B cell (primary cell): Measurements from ENCODE around the gene SLIT3. TPM values are rescaled to one million over a fixed set of nuclear protein-coding genes. Genes with fewer than 3 reads are reported as not detected.

Experiments used
- ATAC-seq: fragments of 200-7000 bp; cut with Tn5 transposase; one replicate; pipeline ENCODE4 v1.10.0; 2021; ENCODE audit warnings: low read depth, mild to moderate bottlenecking, moderate number of reproducible peaks, moderate library complexity
- CTCF ChIA-PET: fragments of 350-600 bp; sonication (Branson Sonifier 250); formaldehyde crosslinking; loops from one replicate; lab custom pipeline; 2021; ENCODE audit warnings: antibody characterized with exemption, inconsistent platforms; lab: Charles Lee
- POLR2A ChIA-PET: fragments of 350-600 bp; sonication (Branson Sonifier 250); formaldehyde crosslinking; loops from one replicate; lab custom pipeline; 2021; ENCODE audit warnings: antibody characterized with exemption; lab: Charles Lee
- DNase-seq: peaks from one replicate; pipeline ENCODE4 v3.0.0; 2013
- H2AFZ ChIP-seq: 2 replicates; pipeline ENCODE4 v1.6.1; 2012; ENCODE audit warnings: mild to moderate bottlenecking, low read depth, low read length; ENCODE audit not compliant: insufficient read depth, poor library complexity, severe bottlenecking
- H3K27ac ChIP-seq, 2 donors: 1 replicate in 1 of 2; 2 replicates in 1 of 2; pipeline ENCODE4 v1.5.1; 2012 to 2013; ENCODE audit warnings: low read length in 2 of 2, mild to moderate bottlenecking in 2 of 2, moderate library complexity in 1 of 2
- H3K27me3 ChIP-seq, 4 experiments: fragments of 200-600 bp in 1 of 4; sonication (generic) in 1 of 4; replicated peaks in 1 of 4; 1 replicate in 2 of 4; 2 replicates in 2 of 4; pipeline versions ENCODE4 v1.6.1 to v1.7.0; 2013 to 2016; ENCODE audit warnings: low read length in 3 of 4, mild to moderate bottlenecking in 2 of 4, mixed read lengths in 1 of 4, moderate library complexity in 1 of 4; ENCODE audit not compliant: insufficient read depth in 4 of 4, control insufficient read depth in 3 of 4; ENCODE audit errors: control extremely low read depth in 1 of 4
- H3K36me3 ChIP-seq, 2 experiments: replicated peaks in 1 of 2; 1 replicate in 1 of 2; 2 replicates in 1 of 2; pipeline versions ENCODE4 v1.6.1 to v1.7.1; 2013; ENCODE audit warnings: low read length in 1 of 2; ENCODE audit not compliant: insufficient read depth in 2 of 2, control insufficient read depth in 1 of 2; ENCODE audit errors: control extremely low read depth in 1 of 2, extremely low read depth in 1 of 2
- H3K4me1 ChIP-seq, 2 donors: fragments of 200-600 bp in 1 of 2; sonication (generic) in 1 of 2; 1 replicate in 1 of 2; 2 replicates in 1 of 2; pipeline versions ENCODE4 v1.5.1 to v1.6.1; 2013 to 2017; ENCODE audit warnings: low read length in 2 of 2; ENCODE audit not compliant: control insufficient read depth in 2 of 2, insufficient read depth in 2 of 2
- H3K4me2 ChIP-seq: replicated peaks from 2 replicates; pipeline ENCODE3; 2012; ENCODE audit warnings: mild to moderate bottlenecking, low read depth, low read length; ENCODE audit not compliant: poor library complexity, severe bottlenecking
- H3K4me3 ChIP-seq, 5 experiments: fragments of 200-600 bp in 1 of 5; sonication (generic) in 1 of 5; 1 replicate in 3 of 5; 2 replicates in 2 of 5; pipeline versions ENCODE4 v1.5.1 to v1.7.0; 2011 to 2016; ENCODE audit warnings: low read length in 4 of 5, mild to moderate bottlenecking in 4 of 5, low read depth in 2 of 5, control low read depth in 1 of 5, moderate library complexity in 1 of 5; ENCODE audit not compliant: insufficient read depth in 1 of 5; ENCODE audit errors: control extremely low read depth in 1 of 5, extremely low read depth in 1 of 5
- H3K79me2 ChIP-seq: fragments of 200-600 bp; sonication (generic); one replicate; pipeline ENCODE4 v1.6.0; 2016; ENCODE audit warnings: low read length; ENCODE audit not compliant: control insufficient read depth, insufficient read depth
- H3K9ac ChIP-seq: fragments of 200-600 bp; sonication (generic); 2 replicates; pipeline ENCODE4 v1.6.1; 2017; ENCODE audit warnings: mild to moderate bottlenecking, low read length, moderate library complexity
- H3K9me3 ChIP-seq, 3 donors: one replicate each; pipeline versions ENCODE4 v1.6.1 to v1.7.1; 2013; ENCODE audit warnings: low read length in 2 of 3; ENCODE audit not compliant: control insufficient read depth in 2 of 3, insufficient read depth in 1 of 3; ENCODE audit errors: control extremely low read depth in 1 of 3
- H4K20me1 ChIP-seq: 2 replicates; pipeline ENCODE4 v1.6.0; 2012; ENCODE audit warnings: mild to moderate bottlenecking, low read length; ENCODE audit not compliant: insufficient read depth, control insufficient read depth, poor library complexity, severe bottlenecking
- H3K27ac Mint-ChIP-seq: one replicate; pipeline ENCODE4 v1.8.0; 2021; ENCODE audit warnings: mixed read lengths
- H3K27me3 Mint-ChIP-seq: one replicate; pipeline ENCODE4 v1.8.0; 2021; ENCODE audit warnings: mixed read lengths
- H3K4me1 Mint-ChIP-seq: one replicate; pipeline ENCODE4 v1.8.0; 2021; ENCODE audit warnings: mixed read lengths
- H3K4me3 Mint-ChIP-seq: one replicate; pipeline ENCODE4 v1.8.0; 2021; ENCODE audit warnings: mixed read lengths
- H3K9me3 Mint-ChIP-seq: one replicate; pipeline ENCODE4 v1.8.0; 2022; ENCODE audit warnings: mixed read lengths; ENCODE audit not compliant: insufficient read depth
- EZH2 ChIP-seq: IDR thresholded peaks from 2 replicates; pipeline ENCODE4 v1.6.1; 2012; ENCODE audit warnings: borderline replicate concordance, low read depth, mild to moderate bottlenecking, moderate library complexity, low read length; ENCODE audit not compliant: insufficient read depth, poor library complexity, severe bottlenecking
- WGBS: methylation state at CpG from one replicate; pipeline ENCODE4 v1.1.5; 2013; ENCODE audit warnings: missing lambda C conversion rate; ENCODE audit not compliant: insufficient coverage; 5-methylcytosine and 5-hydroxymethylcytosine counted together
- intact Hi-C: fragments of 100-400 bp; cut with micrococcal nuclease; formaldehyde crosslinking; loops from one replicate; pipeline ENCODE4 v1.10.0; 2022
- polyA plus RNA-seq: library from polyadenylated mRNA; depleted of rRNA; stranded (reverse); fragments of >200 nt; gene quantifications from 2 replicates; pipeline ENCODE4 v1.2.3, GENCODE V29; 2012
- total RNA-seq, 2 donors: library from RNA; stranded (reverse); fragments of 120-200 nt in 1 of 2; gene quantifications; 1 replicate in 1 of 2; 2 replicates in 1 of 2; pipeline versions ENCODE4 v1.2.3 to v1.2.4, GENCODE V29; 2013 to 2022
- TF ChIP-seq, protein P1 (sequence below): fragments of 200-600 bp; IDR thresholded peaks from one replicate; pipeline ENCODE4 v1.8.0; 2022; ENCODE audit warnings: antibody characterized with exemption, mild to moderate bottlenecking

SLIT3 gene
- total and polyA plus RNA-seq, 2 donors (not counting 1 experiment from before 2014, with no cell fraction given) = not detected

GRCh38 chr5:168659286-168659847 lies 641.6 kb downstream of the SLIT3 start:
- CTCF ChIA-PET = no interaction called here
- H3K27me3 ChIP-seq = peaks cover 0 to 3% (median 0%) of the 10 kb centered on the region in 4 experiments
- H3K27me3 Mint-ChIP-seq = peaks cover 16% of the 10 kb centered on the region
- H3K9ac ChIP-seq = no peak overlapping the region
- no peaks in the 10 kb centered on the region for H3K4me1 Mint-ChIP-seq
- no peak overlapping the region for H3K27ac Mint-ChIP-seq
- intact Hi-C loops = no loop called here
- no peak overlapping the region for H3K4me2 ChIP-seq
- no peak overlapping the region for H3K4me3 Mint-ChIP-seq
- POLR2A ChIA-PET = no interaction called here
- no peak for TF ChIP-seq EZH2
- TF ChIP-seq, protein P1, sequence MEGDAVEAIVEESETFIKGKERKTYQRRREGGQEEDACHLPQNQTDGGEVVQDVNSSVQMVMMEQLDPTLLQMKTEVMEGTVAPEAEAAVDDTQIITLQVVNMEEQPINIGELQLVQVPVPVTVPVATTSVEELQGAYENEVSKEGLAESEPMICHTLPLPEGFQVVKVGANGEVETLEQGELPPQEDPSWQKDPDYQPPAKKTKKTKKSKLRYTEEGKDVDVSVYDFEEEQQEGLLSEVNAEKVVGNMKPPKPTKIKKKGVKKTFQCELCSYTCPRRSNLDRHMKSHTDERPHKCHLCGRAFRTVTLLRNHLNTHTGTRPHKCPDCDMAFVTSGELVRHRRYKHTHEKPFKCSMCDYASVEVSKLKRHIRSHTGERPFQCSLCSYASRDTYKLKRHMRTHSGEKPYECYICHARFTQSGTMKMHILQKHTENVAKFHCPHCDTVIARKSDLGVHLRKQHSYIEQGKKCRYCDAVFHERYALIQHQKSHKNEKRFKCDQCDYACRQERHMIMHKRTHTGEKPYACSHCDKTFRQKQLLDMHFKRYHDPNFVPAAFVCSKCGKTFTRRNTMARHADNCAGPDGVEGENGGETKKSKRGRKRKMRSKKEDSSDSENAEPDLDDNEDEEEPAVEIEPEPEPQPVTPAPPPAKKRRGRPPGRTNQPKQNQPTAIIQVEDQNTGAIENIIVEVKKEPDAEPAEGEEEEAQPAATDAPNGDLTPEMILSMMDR = no peak
- H3K4me3 ChIP-seq = no peak overlapping the region
- DNase-seq (no peak), ATAC-seq (no peak)
- no peak overlapping the region for H2AFZ ChIP-seq
- no peaks in the 10 kb centered on the region for H3K9me3 Mint-ChIP-seq
- H3K36me3 ChIP-seq = no peaks in the 10 kb centered on the region
- H4K20me1 ChIP-seq = no peaks in the 10 kb centered on the region
- H3K79me2 ChIP-seq = no peaks in the 10 kb centered on the region
- no peak overlapping the region for H3K27ac ChIP-seq
- no peaks in the 10 kb centered on the region for H3K9me3 ChIP-seq
- H3K4me1 ChIP-seq = no peaks in the 10 kb centered on the region
- WGBS = 86% methylated on average over 3 of the region's 5 CpGs

DNA sequence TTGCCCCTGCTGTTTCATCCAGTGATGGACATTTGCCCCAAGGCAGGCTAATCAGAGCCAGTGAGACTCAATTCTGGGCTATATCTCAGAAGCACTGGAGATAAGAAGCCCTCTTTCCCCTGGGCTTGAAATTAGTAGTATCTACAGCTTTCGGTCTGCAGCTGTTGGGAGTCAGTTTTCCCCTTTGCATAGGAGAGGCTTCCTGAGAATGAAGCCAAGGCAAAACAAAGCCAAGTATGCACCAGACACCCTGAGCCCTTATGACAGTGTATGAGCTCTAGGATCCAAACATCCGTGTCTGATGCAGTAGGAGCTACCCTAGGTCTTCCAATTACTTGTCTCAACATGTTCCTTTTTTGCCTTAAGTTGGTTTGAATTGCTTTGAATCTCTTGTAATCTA lies 642.5 kb downstream of the SLIT3 start:
- Histone ChIP-seq H3K9me3 (no peaks in the 10 kb centered on the region), H3K27ac (no peak overlapping the region), H3K79me2 (no peaks in the 10 kb centered on the region), H3K4me2 (no peak overlapping the region), H3K27me3 (peaks cover 0 to 3% (median 0%) of the 10 kb centered on the region in 4 experiments), H2AFZ (no peak overlapping the region), H4K20me1 (no peaks in the 10 kb centered on the region), H3K4me3 (no peak overlapping the region), H3K36me3 (no peaks in the 10 kb centered on the region), H3K9ac (no peak overlapping the region), H3K4me1 (no peaks in the 10 kb centered on the region)
- no peak for ATAC-seq
- Mint-ChIP-seq H3K27ac (no peak overlapping the region), H3K9me3 (no peaks in the 10 kb centered on the region), H3K4me1 (no peaks in the 10 kb centered on the region), H3K4me3 (no peak overlapping the region), H3K27me3 (peaks cover 12% of the 10 kb centered on the region)
- CTCF ChIA-PET = no interaction called here
- POLR2A ChIA-PET = no interaction called here
- intact Hi-C loops = no loop called here
- no peak for DNase-seq
- WGBS = 67% methylated on average over 2 of the region's 2 CpGs
- TF ChIP-seq EZH2 = no peak
- TF ChIP-seq, protein P1 = no peak
